Hippocampal formation (tissue), 2 donors: ENCODE results near the gene P2RY14.

Experiments used
- DNase-seq, 2 donors: peaks; one replicate each; lab custom pipeline; 2025; lab: John Stamatoyannopoulos, UW

The P2RY14 gene

GRCh38 chr3:151216641-151217607, 61.4 kb downstream of the P2RY14 start:
- no peak for DNase-seq

- no peak for DNase-seq
These were observed 63.9 kb downstream of the P2RY14 start for GRCh38 chr3:151214459-151214858.

- no peak for DNase-seq
These were observed 64.5 kb downstream of the P2RY14 start for GRCh38 chr3:151213881-151214280.

DNA sequence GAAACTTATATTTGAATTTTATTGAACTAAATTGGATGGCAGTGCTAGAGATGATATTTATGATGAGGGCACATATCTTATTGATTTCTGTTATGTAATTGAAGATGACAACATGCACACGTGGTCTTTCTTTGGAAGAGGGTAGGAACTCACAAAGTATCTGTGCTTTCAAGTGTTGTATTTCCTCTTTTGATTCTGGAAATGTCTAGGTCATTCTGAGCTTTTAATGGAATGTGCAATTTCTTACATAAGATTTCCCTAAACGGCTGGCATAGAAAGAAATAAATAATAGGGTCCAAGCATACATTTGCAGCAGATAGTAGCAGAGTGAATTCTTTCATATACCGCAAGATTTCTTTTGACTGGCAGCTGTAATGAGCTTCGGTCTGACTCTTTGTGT, 65.2 kb downstream of the P2RY14 start:
- no peak for DNase-seq

DNA sequence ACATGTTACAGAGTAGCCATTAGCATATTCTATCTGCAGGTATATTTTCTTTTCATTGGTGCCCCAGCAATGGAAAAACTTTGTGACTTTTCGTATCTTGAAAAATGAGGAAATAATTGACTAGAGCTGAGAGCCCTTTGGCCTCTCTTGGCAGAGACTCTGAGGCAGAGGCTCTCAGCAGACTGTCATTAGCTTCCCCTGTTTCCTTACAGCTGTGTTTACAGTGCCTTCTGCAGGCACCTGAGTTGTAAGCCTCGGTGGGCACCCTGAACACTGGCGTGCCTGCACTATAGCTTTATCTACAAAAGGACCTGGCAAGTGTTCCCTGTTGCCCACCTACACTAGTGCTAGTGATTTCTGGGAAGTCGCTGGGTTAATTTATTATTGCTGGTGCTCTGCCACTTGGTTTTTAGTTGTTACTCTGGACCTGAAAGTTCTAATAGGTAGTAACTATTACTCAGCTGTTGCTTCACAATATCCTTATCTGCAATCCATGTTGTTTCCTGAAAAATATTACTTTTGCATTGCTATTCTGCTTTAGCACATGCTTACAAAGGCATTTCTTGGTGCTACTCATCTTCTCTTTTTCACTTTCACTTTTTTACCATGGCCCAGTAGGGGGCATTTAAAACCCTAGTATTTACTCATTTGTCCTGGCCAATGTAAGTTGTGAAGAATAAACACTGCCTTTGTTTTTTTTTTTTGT, 67.5 kb downstream of the P2RY14 start:
- DNase-seq = no peak

DNA sequence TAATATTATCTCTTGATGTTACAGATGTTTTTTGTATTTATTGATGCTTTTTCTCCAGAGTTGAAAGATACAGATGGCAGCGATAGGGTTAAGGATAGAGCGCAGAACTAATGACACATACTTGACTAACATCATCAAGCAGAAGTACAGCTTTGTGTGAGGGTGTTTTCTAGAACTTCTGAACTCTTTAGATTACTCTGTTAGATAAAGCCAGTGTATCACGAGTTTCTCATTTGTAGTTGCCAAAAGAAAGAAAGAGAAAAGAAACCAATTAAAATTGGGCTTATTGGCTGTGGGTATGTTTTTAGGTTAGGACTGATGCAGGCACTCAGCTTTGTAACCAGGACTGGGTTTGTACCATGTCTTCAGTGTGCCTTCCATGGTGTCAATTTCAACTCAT, 68.7 kb downstream of the P2RY14 start:
- DNase-seq = no peak

DNA sequence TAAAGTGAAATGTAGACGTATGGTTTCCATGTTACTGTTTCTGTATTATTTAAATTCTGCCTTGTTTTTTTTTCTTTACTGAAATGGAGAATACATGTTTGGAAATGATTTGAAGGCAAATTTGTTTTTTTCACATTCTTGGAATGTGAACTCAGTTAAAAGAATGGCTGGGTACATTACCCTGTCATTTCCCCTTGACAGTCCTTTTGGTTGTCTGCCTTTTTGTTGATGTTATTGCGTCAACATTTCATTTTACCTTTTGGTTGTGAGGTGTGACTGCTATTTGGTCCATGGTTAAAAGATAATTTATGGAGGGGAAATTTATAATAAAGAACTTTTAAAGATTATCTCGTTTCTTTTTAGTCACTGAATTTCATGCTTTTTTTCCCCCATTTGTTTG, 72.1 kb downstream of the P2RY14 start:
- no peak for DNase-seq

- no peak for DNase-seq
These were observed 72.9 kb downstream of the P2RY14 start for GRCh38 chr3:151205482-151205881.

DNA sequence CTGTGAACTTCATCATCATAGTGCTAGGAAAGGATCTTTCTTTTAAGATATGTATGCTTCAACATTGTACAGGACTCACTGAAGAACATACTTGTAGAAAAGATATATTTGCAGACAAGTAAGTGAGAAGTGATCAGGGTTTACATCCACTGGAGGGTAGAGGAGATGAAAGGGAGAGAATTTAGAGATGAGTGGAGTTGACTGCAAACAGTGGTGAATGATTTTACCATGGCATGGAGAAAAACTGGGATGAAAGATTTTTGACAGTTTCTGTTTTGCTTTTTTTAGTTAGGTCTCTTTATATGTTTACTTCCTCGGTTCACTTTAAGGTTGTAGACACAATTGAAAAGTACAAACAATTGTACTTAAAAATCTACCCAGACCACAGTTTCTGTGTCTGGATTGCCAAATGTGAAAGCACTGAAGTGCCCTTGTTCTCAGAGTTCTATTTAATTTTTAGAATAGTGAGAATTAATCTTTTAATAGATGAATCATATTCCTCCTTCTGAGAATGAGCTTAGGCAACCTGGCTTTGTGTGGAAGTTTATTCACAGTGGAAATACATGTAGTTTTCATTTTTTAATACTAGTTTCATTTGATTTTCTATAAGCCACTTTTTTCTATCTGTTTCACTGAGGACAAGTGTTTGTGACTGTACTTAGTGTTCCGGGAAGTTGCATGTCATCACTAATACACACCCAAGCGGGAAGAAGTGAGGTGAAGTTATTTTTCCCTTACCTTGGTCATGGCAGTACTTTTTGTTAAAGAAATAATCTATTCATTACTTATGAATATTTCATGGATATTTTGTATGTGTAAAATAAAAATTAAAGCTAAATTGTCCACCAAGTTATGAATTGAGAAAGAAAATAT, 73.6 kb downstream of the P2RY14 start:
- DNase-seq = no peak

- no peak for DNase-seq
These were observed 75.3 kb downstream of the P2RY14 start, which contains the start of gene GPR171 for GRCh38 chr3:151203051-151203420. GPR171 (minus strand) TSS chr3:151203216; CDS start chr3:151199386, 3,830 bp downstream.

DNA sequence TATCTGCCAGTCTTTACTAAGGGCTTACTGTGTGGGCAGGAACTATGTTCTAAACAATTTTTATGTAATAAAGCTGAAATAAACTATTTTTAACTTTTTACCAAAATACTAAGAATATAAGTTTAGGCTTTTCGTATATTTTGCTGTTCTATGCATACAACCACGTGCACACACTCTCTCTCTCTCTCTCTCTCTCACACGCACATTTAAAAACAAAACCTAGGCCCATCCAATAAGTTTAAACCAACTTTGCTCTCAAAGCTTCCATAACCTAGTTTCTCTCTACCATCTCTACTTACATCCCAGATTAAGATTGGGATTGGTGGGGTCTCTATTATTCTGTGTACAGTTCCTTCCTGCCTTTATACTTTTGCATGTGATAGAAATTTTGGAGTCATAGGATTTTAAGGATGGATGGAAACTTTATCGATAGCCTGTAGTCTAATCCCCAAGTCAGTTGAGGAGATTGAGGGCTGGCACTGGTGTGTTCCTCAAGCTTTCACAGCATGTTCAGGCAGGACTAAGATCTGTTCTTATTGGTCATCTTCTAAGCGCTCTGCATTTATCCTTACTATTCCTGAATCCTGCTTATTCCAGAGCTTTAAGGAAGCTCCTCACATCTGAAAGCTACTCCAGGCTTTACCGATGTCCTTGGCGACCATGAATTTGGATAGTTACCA, 77.2 kb downstream of the P2RY14 start:
- no peak for DNase-seq

GRCh38 chr3:151200586-151200985, 77.8 kb downstream of the P2RY14 start:
- no peak for DNase-seq

DNA sequence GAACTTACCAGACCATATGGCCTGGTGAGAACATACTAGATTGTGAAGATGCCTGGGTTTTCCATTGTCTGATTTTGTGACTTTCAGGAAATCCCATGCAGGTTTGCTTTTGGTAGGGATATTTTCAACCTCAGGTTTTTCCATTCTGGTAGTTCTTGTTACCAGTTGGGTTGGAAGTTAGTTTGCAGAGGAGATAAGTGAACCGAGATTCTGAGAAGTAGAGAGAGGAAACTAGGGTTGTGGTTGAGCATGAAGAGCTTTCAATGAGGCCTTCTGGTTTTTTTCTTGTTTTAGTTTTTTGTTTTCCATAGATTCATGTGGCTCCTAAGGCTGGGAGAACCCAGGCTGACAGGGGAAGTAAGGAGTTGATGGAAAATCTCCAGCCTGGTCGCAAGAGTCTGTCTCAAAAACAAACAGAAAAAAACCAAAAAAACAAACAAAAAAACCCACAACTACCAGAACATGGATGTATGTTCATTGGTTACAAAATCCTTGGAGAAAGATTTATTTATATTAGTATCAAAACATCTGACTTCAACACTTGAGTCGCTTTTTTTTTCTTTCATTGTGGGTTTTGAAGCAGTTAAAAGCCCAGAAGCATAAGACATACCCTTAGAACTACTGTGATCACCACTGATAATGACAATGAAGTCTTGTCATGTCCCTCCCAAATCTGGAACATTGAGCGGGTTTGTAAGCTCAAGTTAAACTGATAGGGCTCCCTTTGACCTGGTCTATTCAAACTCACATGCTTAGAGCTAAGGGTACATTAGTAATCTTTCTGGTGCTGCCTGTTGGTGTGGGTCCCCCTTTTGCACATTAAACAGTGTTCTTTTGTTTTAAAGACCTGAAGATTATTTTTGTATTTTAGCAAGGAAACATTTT, 78.5 kb downstream of the P2RY14 start:
- DNase-seq = no peak

GRCh38 chr3:151198849-151199248, 79.5 kb downstream of the P2RY14 start:
- DNase-seq = no peak

DNA sequence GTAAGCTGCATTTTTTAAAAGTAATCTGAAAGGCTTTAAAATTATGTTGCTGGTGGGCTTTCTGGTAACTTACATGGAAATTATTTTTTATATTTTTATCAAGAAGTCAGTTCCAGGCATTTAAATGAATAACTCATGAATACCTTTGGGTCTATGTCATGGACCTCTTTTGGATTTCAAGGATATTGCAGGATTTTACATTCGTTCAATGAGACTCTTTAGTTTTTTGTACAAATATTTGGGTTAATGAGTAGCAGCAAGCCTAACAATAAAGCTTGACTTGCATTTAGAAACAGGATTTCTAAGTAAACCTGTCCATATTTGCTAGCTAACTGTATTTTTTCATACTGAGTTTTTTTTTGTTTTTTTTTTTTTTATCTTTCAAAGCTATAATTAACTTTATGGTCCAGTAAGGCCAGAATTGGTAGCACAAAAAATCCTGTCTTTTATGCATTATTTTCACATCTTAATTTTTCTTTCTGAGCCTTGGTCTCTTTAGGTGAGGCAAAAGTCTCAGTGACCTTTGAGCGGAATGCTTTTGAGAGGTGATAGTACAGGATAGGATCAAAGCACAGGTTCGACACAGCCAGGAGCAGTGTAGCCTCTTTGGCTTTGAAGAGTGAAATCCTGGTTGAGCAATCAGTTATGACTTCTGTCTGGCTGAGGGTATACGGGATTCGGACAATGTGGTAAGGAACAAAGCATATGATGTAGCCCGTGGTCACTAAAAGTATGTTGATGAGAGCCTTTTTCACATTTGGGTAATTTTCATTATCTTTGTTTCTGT, 80.2 kb downstream of the P2RY14 start:
- no peak for DNase-seq

DNA sequence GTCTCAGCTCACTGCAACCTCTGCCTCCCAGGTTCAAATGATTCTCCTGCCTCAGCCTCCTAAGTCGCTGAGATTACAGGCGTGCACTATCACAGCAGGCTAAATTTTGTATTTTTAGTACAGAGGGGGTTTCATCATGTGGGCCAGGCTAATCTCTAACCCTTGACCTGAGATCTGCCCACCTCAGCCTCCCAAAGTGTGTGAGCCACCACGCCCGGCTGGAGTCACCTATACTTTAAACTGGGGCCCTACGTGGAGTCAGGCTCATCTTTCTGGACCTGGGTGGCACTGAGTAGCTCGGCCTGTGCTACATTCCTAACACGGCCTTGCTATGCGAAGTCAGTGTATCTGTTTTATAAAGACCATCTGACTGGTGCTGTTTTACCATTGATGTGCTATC, 81.1 kb downstream of the P2RY14 start:
- no peak for DNase-seq

- DNase-seq = no peak
These were observed 81.9 kb downstream of the P2RY14 start for GRCh38 chr3:151196434-151196833.

DNA sequence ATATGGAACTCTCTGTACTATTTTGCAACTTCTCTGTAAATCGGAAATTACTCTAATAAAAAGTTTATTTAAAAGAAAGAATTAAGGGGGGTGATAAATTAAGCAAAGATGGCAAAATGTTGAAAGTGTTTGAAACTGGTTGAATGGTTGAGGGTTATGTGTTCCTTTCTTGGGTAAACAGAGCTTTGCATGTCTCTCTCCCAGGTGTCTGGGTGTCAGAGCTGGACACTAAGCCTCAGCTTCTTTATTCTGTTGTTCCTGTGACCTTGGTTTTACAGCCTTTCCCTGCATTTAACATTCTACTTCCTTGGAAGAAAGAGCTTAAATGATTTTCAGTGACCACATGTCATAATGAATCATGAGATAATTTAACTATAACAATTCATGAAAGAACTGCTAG, 82.5 kb downstream of the P2RY14 start:
- no peak for DNase-seq

GRCh38 chr3:151192545-151192944, 85.8 kb downstream of the P2RY14 start:
- no peak for DNase-seq

GRCh38 chr3:151191095-151191494, 87.2 kb downstream of the P2RY14 start:
- DNase-seq = no peak
